Astrocyte (in vitro differentiated cells and primary cell): ENCODE results near the gene AGXT. TPM values are rescaled to one million over a fixed set of nuclear protein-coding genes. Genes with fewer than 3 reads are reported as not detected.

ENCODE experiments used
- DNase-seq: peaks from one replicate; pipeline ENCODE4 v3.0.0-alpha.2; 2010; ENCODE audit warnings: low read depth
- FAIRE-seq: peaks from 2 replicates; lab custom pipeline; 2011; peaks lifted over from hg19 to GRCh38; lab: Jason Lieb, UNC
- H2AFZ ChIP-seq: 2 replicates; pipeline ENCODE4 v1.6.0; 2012; ENCODE audit warnings: low read depth, low read length, inconsistent platforms
- H3K27ac ChIP-seq: 2 replicates; pipeline ENCODE4 v1.5.1; 2011; ENCODE audit warnings: low read depth, low read length, inconsistent platforms
- H3K27me3 ChIP-seq: 2 replicates; pipeline ENCODE4 v1.6.0; 2011; ENCODE audit warnings: low read length, inconsistent platforms; ENCODE audit not compliant: insufficient read depth
- H3K36me3 ChIP-seq: 2 replicates; pipeline ENCODE4 v1.5.1; 2011; ENCODE audit warnings: low read length, inconsistent platforms; ENCODE audit not compliant: insufficient read depth
- H3K4me1 ChIP-seq: 2 replicates; pipeline ENCODE4 v1.5.1; 2011; ENCODE audit warnings: low read length, inconsistent platforms; ENCODE audit not compliant: insufficient read depth
- H3K4me2 ChIP-seq: 2 replicates; pipeline ENCODE4 v1.6.0; 2012; ENCODE audit warnings: low read length, inconsistent platforms
- H3K4me3 ChIP-seq: 2 replicates; pipeline ENCODE4 v1.5.1; 2011; ENCODE audit warnings: low read depth, mild to moderate bottlenecking, low read length, inconsistent platforms; ENCODE audit not compliant: insufficient read depth
- H3K79me2 ChIP-seq: 2 replicates; pipeline ENCODE4 v1.6.0; 2012; ENCODE audit warnings: mild to moderate bottlenecking, low read length, inconsistent platforms; ENCODE audit not compliant: insufficient read depth
- H3K9ac ChIP-seq: 2 replicates; pipeline ENCODE4 v1.6.0; 2012; ENCODE audit warnings: mild to moderate bottlenecking, low read length, inconsistent platforms
- H3K9me3 ChIP-seq: 2 replicates; pipeline ENCODE4 v1.5.1; 2012; ENCODE audit warnings: low read depth, mild to moderate bottlenecking, low read length, inconsistent platforms; ENCODE audit not compliant: insufficient read depth
- H4K20me1 ChIP-seq: 2 replicates; pipeline ENCODE4 v1.6.0; 2012; ENCODE audit warnings: low read length, inconsistent platforms; ENCODE audit not compliant: insufficient read depth
- H3K27ac Mint-ChIP-seq: one replicate; pipeline ENCODE4 v1.8.0; 2021; ENCODE audit warnings: mild to moderate bottlenecking, mixed read lengths; ENCODE audit not compliant: unreplicated experiment
- H3K27me3 Mint-ChIP-seq: one replicate; pipeline ENCODE4 v1.8.0; 2021; ENCODE audit warnings: low read depth, mixed read lengths; ENCODE audit not compliant: unreplicated experiment
- H3K36me3 Mint-ChIP-seq: one replicate; pipeline ENCODE4 v1.8.0; 2021; ENCODE audit warnings: low read depth, mixed read lengths; ENCODE audit not compliant: unreplicated experiment
- H3K4me1 Mint-ChIP-seq: one replicate; pipeline ENCODE4 v1.8.0; 2021; ENCODE audit warnings: low read depth, mixed read lengths; ENCODE audit not compliant: unreplicated experiment
- H3K4me3 Mint-ChIP-seq: one replicate; pipeline ENCODE4 v1.8.0; 2021; ENCODE audit warnings: mild to moderate bottlenecking, moderate library complexity, mixed read lengths; ENCODE audit not compliant: unreplicated experiment
- H3K9me3 Mint-ChIP-seq: one replicate; pipeline ENCODE4 v1.8.0; 2021; ENCODE audit warnings: mild to moderate bottlenecking, mixed read lengths; ENCODE audit not compliant: unreplicated experiment
- CTCF ChIP-seq: IDR thresholded peaks from 2 replicates; pipeline ENCODE4 v1.5.1; 2011; ENCODE audit warnings: low read depth, mild to moderate bottlenecking, inconsistent platforms, low read length, moderate library complexity; ENCODE audit not compliant: insufficient read depth
- EZH2 ChIP-seq: IDR thresholded peaks from 2 replicates; pipeline ENCODE4 v1.6.1; 2012; ENCODE audit warnings: mild to moderate bottlenecking, low read length, inconsistent platforms; ENCODE audit not compliant: insufficient read depth
- total RNA-seq: library from RNA; stranded (reverse); gene quantifications from 2 replicates; pipeline ENCODE4 v1.2.1, GENCODE V29; 2021

Gene AGXT
- total RNA-seq, 1 donor from 2014 or later = not detected

DNA sequence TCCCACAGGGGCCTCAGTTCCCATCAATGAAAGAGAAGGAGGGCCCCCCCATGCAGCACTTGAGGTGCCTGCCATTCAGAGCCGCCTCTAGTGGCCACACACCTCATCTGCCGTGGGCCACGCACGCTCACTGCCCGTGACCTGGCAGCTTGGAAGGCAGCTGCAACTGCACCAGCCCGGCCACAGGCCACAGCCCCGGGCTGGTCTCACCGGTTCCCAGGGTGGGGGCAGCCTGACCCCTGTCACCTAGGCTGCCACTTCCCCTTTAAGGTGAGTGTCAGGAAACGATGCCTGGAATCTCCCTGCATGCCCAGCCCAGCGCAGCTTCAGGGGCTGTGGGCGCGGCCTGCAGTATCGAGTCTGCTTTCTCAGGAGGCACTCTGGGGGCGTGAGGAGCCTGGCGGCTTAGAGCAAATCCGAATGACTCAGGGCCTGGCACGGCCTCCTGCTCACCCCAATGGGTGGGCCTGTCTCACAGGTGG is 24.8 kb downstream of the AGXT start:
- H3K36me3 Mint-ChIP-seq = no peaks in the 10 kb centered on the region
- H3K27ac ChIP-seq = no peak overlapping the region
- H3K27me3 Mint-ChIP-seq = peaks cover 17% of the 10 kb centered on the region
- no peak overlapping the region for H3K4me3 Mint-ChIP-seq
- H3K4me1 ChIP-seq = peaks cover 3% of the 10 kb centered on the region
- peak overlapping the region; percentile 25 for H3K4me2 ChIP-seq
- no peaks in the 10 kb centered on the region for H3K4me1 Mint-ChIP-seq
- H3K27ac Mint-ChIP-seq = no peak overlapping the region
- H3K36me3 ChIP-seq = no peaks in the 10 kb centered on the region
- H3K27me3 ChIP-seq = no peaks in the 10 kb centered on the region
- no peaks in the 10 kb centered on the region for H3K9me3 ChIP-seq
- DNase-seq (peak; percentile 36), FAIRE-seq (no peak)
- no peak for TF ChIP-seq EZH2
- TF ChIP-seq CTCF = no peak
- no peaks in the 10 kb centered on the region for H4K20me1 ChIP-seq
- H3K9me3 Mint-ChIP-seq = no peaks in the 10 kb centered on the region
- peak overlapping the region; percentile 60 for H2AFZ ChIP-seq
- no peak overlapping the region for H3K9ac ChIP-seq
- H3K4me3 ChIP-seq = no peak overlapping the region
- no peaks in the 10 kb centered on the region for H3K79me2 ChIP-seq

DNA sequence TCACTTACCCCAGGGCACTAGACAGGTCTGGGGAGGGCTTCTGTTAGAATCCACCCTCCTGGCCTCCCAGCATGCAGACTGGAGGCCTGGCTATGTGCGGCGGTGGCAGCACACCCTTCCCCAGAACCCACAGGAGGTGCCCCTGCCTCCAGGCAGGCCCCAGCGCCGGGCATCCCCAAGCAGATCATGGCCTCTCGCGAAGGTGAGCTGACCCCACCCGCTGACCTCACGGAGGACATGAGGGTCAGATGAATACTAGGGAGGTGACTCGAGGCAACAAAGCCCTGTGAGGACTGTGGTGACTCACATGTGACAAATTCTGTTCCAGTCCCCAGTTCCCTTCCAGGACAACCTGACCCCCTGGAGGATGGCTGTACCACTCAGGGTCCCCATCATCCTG is 25.4 kb downstream of the AGXT start:
- peak overlapping the region; percentile 25 for H3K4me2 ChIP-seq
- TF ChIP-seq EZH2 (no peak), CTCF (no peak)

DNA sequence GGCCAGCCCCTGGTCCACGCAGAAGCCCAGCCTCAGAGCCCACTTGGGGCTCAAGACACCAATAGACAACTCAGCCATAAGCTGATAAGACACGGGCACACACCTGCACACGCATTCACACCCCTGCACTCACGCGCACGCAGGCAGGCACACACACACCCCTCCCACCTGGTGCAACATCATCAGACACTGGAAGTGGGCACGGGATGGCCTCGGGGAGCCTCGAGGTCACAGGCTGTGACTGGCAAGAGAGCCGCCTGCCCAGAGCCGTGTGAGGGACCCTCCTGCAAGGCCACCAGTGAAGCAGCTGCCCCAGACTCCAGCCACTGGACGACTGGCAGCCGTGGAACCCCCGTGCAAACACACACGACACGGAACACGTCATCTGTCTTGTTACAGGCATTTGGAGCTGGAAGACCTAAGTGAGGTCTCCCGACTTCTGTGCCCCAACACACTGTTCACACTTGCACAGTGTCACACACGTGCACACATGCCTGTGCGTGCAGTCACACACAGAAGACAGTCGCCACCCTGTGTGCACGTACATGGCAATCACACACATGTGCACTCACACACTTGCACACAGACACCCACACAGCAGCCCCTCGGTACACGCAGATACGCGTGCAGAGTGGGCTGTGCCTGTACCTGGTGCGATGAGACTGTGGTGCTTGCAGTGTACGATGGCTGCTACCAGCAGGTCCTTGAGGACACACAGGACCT is 26.4 kb downstream of the AGXT start:
- Mint-ChIP-seq H3K4me1 (peaks cover 2% of the 10 kb centered on the region), H3K36me3 (no peaks in the 10 kb centered on the region), H3K9me3 (no peaks in the 10 kb centered on the region), H3K4me3 (no peak overlapping the region), H3K27me3 (peaks cover 21% of the 10 kb centered on the region), H3K27ac (no peak overlapping the region)
- Histone ChIP-seq H3K4me3 (no peak overlapping the region), H3K27ac (no peak overlapping the region), H3K4me2 (no peak overlapping the region), H3K4me1 (peaks cover 3% of the 10 kb centered on the region), H3K9ac (no peak overlapping the region), H3K36me3 (no peaks in the 10 kb centered on the region), H3K79me2 (no peaks in the 10 kb centered on the region), H2AFZ (no peak overlapping the region), H3K9me3 (no peaks in the 10 kb centered on the region), H4K20me1 (no peaks in the 10 kb centered on the region), H3K27me3 (no peaks in the 10 kb centered on the region)
- DNase-seq (no peak), FAIRE-seq (no peak)
- no peak for TF ChIP-seq CTCF
- no peak for TF ChIP-seq EZH2

More for the DNA sequence above, 25.4 kb downstream of the AGXT start:
- H2AFZ ChIP-seq = no peak overlapping the region
- Mint-ChIP-seq H3K27ac (no peak overlapping the region), H3K4me1 (peaks cover 2% of the 10 kb centered on the region), H3K36me3 (no peaks in the 10 kb centered on the region), H3K9me3 (no peaks in the 10 kb centered on the region), H3K27me3 (peaks cover 18% of the 10 kb centered on the region), H3K4me3 (no peak overlapping the region)
- H4K20me1 ChIP-seq = no peaks in the 10 kb centered on the region
- no peaks in the 10 kb centered on the region for H3K27me3 ChIP-seq
- H3K4me1 ChIP-seq = peaks cover 3% of the 10 kb centered on the region
- no peaks in the 10 kb centered on the region for H3K79me2 ChIP-seq
- no peaks in the 10 kb centered on the region for H3K9me3 ChIP-seq
- H3K27ac ChIP-seq = no peak overlapping the region
- H3K36me3 ChIP-seq = no peaks in the 10 kb centered on the region
- no peak overlapping the region for H3K4me3 ChIP-seq
- DNase-seq = no peak
- FAIRE-seq = no peak
- no peak overlapping the region for H3K9ac ChIP-seq
